Glomerular endothelial cell (primary cell): ENCODE data around the gene SASS6. TPM values are rescaled to one million over a fixed set of nuclear protein-coding genes. Genes with fewer than 3 reads are reported as not detected.

Source experiments
- DNase-seq: peaks from one replicate; pipeline ENCODE4 v3.0.0-alpha.2; 2011; ENCODE audit warnings: low read depth, low spot score; ENCODE audit errors: extremely low read depth
- total RNA-seq: library from RNA; depleted of rRNA; stranded (reverse); fragments of >200 nt; gene quantifications from 2 replicates; pipeline ENCODE4 v1.2.3, GENCODE V29; 2015

The SASS6 gene, protein sequence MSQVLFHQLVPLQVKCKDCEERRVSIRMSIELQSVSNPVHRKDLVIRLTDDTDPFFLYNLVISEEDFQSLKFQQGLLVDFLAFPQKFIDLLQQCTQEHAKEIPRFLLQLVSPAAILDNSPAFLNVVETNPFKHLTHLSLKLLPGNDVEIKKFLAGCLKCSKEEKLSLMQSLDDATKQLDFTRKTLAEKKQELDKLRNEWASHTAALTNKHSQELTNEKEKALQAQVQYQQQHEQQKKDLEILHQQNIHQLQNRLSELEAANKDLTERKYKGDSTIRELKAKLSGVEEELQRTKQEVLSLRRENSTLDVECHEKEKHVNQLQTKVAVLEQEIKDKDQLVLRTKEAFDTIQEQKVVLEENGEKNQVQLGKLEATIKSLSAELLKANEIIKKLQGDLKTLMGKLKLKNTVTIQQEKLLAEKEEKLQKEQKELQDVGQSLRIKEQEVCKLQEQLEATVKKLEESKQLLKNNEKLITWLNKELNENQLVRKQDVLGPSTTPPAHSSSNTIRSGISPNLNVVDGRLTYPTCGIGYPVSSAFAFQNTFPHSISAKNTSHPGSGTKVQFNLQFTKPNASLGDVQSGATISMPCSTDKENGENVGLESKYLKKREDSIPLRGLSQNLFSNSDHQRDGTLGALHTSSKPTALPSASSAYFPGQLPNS
- 1.2 and 1.9 TPM in 2 replicates for total RNA-seq

DNA sequence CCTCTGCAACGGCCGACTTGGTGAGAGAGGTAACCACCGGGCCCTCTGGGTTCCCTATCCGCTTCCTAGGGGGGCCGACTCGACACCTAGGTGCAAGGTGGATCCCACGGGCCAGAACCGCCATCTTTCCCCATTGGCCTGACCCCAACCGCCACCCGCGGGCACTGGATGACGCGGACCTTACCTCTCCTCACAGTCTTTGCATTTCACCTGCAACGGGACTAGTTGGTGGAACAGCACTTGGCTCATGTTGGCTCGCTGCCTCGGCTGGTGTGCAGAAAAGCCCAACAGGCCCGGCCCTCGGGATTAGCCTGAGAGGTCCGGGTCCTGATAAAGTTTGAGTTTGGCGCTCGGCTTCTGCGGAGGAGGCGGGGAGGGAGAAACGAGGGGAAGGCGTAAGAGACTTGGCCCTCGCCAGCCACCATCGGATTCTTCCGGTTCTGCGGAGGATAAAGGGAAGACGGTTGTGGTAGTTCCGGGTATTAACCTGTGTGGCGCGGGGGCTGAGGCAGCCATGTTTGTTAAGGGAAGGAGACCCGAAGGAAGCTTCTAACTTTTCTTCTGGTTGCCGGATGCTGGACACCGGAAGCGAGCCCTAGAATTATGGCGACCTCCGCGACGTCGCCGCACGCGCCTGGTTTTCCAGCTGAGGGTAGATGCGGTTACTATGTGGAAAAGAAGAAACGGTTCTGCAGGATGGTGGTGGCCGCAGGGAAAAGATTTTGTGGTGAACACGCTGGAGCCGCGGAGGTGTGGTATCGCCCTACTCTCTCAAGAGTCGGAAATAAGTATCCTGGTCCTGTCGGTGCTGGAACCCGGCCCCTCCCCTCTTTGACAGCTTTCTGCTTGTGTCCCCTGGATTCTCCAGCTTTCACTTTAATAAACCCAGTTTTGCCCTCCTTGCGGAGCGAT, at the start of gene SASS6, which contains the start of gene TRMT13:
SASS6 (minus strand) TSS at position 365 of the 912 bp plus-strand sequence; CDS start at position 249, 116 bp downstream.
TRMT13 (plus strand) TSS at position 598 of the 912 bp plus-strand sequence; CDS start at position 604, 6 bp downstream.
- DNase-seq: peak; percentile 92

DNA sequence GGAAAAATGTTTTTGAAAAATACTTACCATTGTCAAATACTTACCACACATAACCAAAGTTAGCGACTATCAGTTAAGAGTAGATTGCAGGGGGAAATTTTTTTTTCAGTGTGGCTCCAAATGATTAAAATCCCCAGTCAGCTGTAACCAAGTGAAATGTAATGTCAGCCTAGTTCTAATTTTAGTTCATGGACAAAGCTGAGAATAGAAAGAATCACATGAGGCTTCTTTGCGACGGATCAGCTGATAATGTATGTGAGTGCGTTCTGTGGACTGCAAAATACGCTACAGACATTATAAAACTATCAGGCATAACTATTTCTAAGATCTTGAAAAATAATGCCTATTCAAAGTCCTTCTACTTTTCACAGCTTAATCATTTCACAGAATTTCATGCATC, 45.4 kb upstream of the SASS6 start, which contains the start of gene LRRC39:
LRRC39 (minus strand) TSS at position 166 of the 400 bp plus-strand sequence. CDS start 9,740 bp downstream, outside the sequence.
- DNase-seq: no peak

DNA sequence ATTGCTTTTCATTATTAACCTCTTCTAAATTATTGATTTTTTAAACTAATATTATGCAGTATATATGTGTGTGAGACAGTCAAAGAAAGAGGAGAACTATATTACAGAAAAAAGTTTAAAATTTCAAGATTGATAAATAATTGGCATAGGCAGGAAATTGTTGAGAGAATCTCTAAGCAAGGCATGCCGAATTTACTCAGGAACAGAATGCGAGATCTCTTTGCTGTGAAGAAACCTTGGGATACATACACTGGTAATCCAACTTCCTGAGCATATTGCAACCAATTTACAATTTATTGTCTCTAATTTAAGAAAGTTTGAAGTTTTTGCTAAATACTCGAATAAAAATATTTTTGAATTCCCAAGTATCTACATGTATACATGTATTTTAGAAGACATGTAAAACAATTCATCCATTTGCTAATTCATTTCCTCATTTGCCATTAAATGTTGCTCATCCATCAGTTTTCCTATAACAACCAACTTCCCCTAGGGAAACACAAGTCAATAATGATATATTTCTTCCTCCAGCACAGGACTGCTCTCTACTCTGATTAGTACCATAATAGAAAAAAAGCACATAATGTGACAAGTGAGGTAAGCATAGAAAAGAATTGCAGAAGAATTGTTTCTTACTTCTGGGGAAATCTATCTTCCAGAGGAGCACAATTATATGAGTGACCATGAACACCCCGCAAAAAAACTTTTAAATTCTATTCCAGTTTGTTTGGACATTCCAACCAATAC, 44.7 kb upstream of the SASS6 start:
- DNase-seq: no peak

- DNase-seq: no peak
Measured at GRCh38 chr1:100168051-100168450, 35.3 kb upstream of the SASS6 start.

DNA sequence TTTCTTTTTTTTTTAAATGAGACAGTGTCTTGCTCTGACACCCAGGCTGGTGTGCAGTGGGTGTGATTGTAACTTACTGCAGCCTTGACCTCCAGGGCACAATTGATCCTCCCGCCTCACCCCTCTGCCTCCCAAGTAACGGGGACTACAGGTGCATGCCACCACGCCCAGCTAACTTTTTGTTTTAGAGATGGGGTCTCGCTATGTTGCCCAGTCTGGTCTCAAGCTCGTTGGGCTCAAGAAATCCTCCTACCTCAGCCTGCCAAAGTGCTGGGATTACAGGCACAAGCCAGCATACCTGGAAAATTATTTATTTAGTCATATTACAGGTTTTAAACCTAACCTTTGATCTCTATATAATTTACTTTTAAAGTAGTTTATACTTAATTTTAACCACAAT, 32.0 kb upstream of the SASS6 start:
- no peak for DNase-seq

GRCh38 chr1:100164216-100164615, 31.5 kb upstream of the SASS6 start:
- DNase-seq: no peak

DNA sequence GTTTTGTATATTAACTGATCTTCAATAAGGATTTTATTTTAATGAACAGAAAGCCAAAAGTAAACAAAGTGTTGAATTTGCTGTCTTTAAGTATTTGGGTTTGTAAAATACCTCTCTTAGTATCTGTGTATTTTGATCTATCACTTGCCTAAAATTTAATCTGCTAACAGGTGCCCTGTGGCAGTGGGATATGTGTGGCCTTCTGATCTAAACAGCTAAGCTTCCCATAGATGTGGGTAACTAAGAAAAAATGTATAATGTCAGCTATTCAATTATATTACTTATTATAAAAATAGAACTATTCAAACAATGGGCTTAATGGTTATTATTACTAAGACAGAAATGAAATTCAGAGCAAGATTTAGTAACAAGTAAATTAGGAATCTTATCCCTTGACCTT, 30.2 kb upstream of the SASS6 start:
- DNase-seq: no peak

- DNase-seq: no peak
Measured at GRCh38 chr1:100152271-100152670, 19.5 kb upstream of the SASS6 start.

GRCh38 chr1:100151679-100152078, 18.9 kb upstream of the SASS6 start:
- DNase-seq: no peak

DNA sequence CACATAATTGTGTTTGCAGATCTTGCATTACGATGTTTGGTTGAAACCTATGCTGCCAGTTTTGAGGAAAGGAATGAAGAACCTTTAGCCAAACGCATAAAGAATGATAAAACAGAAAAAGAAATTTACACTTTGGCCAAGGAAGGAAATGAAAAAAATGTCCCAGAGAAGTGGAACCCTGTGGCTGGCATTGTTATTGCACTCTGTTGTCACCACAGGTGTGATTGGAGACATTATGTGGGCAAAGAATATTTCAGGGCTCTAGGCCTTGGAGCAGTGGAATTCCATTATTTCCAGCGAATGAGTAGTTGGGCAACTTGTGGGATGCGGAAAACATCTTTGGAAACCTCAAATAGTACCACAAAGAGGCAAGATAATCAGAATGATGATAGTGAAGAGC, 15.1 kb upstream of the SASS6 start:
- no peak for DNase-seq

GRCh38 chr1:100146958-100147357, 14.2 kb upstream of the SASS6 start:
- DNase-seq: no peak

DNA sequence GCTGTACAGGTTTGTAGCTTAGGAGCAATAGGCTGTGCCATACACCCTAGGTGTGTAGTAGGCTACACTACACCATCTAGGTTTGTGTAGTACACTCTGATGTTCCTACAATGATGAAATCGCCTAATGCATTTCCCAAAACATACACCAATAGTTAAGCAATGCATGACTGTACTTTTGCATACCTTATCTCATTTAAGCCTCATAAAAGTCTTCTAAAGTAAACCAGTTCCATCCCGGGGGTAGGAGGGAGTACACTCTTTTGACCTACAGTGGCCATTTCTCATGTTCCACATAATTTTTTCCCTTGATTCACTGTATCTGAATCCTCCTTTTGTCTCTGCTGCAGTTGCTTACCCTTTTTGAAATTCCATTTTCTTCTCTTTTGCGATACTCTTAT, 12.4 kb upstream of the SASS6 start:
- no peak for DNase-seq

GRCh38 chr1:100142343-100142742, 9.6 kb upstream of the SASS6 start:
- DNase-seq: no peak

DNA sequence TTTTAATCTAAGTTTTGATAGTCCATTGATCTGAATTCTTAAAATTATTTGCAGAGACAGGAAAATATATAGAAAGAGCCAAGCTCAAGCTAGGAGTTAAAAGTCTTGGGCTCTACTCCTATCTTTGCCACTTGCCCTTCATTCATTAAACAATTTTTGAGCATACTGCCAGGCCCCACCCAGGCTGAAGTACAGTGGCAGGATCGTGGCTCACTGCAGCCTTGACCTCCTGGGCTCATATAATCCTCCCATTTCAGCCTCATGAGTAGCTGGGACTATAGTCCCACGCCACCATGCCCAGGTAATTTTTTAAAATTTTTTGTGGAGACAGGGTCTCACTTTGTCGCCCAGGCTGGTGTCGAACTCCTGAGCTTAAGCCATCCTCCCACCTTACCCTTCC, 8.5 kb upstream of the SASS6 start:
- DNase-seq: no peak

DNA sequence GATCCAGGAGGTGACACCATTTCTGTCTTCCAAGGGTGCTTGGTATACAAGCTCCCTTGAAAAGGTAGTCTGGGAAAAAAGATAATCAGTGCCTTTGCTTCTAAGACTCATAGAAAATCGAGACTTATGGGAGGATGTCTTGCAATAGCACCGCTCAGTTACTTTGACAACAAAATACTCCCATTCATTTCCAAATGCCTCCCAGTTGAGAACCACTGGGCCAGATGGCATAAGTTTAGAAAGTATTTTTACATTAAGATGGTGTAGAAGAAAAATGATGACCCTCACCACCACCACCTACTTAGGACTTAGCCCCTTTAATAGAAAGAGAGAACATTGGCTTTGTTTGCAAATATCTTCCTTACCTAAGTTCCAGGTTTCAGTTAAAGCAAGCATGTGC, 4.9 kb upstream of the SASS6 start:
- DNase-seq: no peak

DNA sequence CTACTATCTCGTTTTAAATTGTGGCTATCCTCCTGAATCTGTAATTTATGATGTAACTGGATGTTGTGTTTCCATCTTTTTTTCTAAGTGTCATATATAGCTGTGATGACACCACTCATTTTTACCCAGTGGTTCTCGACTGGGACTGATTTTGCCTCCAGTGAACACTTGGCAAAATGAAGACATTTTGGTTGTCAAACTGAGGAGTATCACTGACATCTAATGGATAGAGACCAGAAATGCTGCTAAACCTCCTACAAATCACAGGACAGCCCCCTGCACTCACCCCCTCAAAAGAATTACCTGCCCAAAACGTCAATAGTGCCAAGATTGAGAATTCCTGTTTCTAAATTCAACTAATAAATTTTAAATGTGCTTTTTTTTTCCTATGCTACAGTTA, 2.1 kb upstream of the SASS6 start:
- no peak for DNase-seq

DNA sequence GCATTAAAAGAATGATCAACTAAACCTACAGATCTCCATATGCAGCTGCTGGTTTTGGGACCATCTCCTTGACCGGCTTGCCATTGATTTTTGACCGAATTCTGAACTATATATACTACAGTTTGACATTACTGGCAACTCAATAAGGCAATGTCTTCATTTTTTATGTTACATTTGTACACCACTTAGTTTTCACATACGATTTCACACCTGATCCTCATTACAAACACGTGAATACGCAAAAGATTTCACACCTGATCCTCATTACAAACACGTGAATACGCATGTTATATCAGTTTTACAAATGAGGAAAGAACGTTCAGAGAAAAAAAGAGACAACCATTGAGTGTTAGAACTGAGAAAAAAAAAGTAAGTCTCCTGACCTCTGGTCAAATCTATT, 1.1 kb downstream of the SASS6 start:
- no peak for DNase-seq

GRCh38 chr1:100130552-100131077, 2.1 kb downstream of the SASS6 start:
- DNase-seq: peak; percentile 9

DNA sequence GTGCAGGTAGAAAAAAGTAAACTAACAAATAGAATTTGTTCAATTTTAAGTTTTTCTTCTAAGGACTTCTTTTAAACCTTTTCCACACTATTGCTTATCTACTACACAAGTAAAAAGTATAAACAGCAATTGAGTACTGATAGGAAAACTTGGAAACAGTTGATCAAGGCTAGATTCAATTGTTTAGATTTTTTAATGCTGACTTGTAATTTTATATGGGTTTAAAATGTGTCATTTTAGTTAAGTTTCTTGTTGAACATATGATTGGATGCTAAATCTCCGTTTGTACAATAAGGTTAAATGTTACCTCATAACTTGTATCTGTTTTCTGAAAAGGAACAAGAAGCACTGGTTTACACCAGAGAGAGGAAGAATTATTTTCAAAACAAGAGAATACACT, 5.5 kb downstream of the SASS6 start:
- DNase-seq: no peak

DNA sequence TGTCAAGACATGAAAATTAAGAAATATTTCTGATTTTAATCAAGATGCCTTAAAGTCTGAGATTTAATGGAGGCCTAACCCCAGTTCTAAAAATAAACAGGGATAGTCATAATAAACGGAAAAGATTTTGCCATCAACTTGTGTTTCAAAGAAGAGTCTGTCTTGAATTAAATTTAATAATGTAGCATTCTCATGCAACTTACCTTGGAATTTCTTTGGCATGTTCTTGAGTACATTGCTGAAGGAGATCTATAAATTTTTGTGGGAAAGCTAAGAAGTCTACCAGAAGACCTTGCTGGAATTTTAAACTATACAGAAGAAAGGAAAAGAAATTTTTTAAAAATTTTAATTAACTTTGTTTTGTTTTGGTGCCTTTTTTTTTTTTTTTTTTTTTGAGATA, 10.6 kb downstream of the SASS6 start:
- DNase-seq: no peak
